Uterus (tissue), 2 donors: ENCODE results near the gene FMNL1.

ENCODE experiments used
- POLR2A ChIP-seq, 2 donors: fragments of 450-650 bp; IDR thresholded peaks; one replicate each; pipeline ENCODE4 v1.6.1; 2016; ENCODE audit warnings: antibody characterized with exemption in 2 of 2, mild to moderate bottlenecking in 1 of 2, moderate library complexity in 1 of 2
- TF ChIP-seq, protein P1 (sequence below), 4 experiments: fragments of 200-600 bp in 2 of 4; fragments of 450-650 bp in 2 of 4; sonication (generic) in 2 of 4; IDR thresholded peaks; one replicate each; pipeline ENCODE4 v1.5.1; 2016 to 2019; ENCODE audit warnings: antibody characterized with exemption in 4 of 4, mild to moderate bottlenecking in 2 of 4, moderate library complexity in 1 of 4

DNA sequence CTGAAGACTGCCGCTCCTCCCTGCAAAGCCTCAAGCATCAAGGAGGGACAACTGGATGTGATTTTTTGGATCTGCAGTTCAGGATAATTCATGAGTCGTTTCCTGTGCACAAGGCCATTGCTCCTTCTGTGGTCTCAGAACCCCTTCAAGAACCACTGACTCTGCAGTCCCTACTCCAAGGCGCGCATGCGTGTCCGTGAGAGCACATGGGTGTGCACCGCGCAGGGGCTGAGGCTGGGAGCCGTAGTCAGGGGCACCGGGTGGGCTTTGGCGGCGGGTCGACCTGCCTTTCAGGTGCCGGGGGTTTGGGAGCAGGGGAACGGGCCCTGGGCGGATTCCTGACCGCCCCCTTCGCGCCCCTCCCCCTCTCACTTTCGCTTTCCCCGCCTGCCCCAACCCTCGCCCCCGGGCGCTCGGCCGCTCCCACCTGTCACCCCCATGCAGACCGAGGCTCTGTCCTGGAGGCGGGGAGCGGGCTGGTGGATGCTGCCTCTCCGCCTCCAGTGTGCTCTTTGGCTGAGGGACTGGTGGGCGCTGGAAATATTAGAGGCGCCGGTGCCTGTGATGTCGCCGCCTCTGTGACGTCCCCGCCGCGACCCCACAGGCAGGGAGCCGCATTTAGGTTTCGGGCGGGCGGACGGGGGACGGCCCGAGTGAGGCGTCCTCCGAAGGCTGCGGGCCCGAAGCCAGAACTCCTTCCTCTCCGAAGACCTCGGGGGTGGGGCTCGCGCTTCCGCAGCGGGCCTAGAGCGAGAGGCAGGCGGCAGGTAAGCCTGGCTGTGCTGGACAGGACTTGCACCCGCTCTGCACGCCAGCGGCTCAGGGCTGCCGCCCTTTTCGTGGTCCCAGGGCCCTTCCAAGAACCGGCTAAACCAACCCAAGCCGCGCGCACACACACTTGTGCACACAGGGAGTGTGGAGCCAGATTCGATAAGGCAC, 40.2 kb downstream of the FMNL1 start, which contains the start of gene SPATA32:
- TF ChIP-seq, protein P1, sequence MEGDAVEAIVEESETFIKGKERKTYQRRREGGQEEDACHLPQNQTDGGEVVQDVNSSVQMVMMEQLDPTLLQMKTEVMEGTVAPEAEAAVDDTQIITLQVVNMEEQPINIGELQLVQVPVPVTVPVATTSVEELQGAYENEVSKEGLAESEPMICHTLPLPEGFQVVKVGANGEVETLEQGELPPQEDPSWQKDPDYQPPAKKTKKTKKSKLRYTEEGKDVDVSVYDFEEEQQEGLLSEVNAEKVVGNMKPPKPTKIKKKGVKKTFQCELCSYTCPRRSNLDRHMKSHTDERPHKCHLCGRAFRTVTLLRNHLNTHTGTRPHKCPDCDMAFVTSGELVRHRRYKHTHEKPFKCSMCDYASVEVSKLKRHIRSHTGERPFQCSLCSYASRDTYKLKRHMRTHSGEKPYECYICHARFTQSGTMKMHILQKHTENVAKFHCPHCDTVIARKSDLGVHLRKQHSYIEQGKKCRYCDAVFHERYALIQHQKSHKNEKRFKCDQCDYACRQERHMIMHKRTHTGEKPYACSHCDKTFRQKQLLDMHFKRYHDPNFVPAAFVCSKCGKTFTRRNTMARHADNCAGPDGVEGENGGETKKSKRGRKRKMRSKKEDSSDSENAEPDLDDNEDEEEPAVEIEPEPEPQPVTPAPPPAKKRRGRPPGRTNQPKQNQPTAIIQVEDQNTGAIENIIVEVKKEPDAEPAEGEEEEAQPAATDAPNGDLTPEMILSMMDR (IDR thresholded peaks at IDR 0.05): no peak
- TF ChIP-seq POLR2A (IDR thresholded peaks at IDR 0.05): no peak
